ENCODE measurements around the gene MRNIP. TPM values are rescaled to one million over a fixed set of nuclear protein-coding genes. Genes with fewer than 3 reads are reported as not detected.

Gene MRNIP
- total RNA-seq, 2 donors from 2014 or later, result 23.4 to 34.8 TPM

DNA sequence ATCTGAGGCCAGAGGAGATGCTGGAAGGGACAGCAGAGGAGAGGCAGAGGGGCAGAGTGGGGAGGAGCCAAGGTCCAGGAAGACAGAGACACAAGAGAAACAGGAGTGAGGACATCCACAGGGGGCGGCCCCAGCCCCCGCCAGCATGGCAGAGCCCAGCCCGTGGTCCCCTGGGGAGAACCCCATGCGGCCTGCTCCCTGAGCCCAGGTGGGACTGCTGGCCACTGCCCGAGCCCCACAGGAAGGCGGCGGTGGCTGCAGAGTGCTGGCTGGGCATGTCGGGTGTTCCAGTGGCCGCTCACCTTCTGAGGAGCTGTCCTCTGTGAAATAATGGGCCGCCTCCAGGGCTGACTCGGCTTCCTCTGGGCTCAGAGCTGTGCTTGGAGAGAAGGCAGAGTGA is 8.9 kb upstream of the MRNIP start:
- Histone ChIP-seq H3K27ac (no peak overlapping the region), H3K4me1 (no peaks in the 10 kb centered on the region), H3K27me3 (no peaks in the 10 kb centered on the region), H3K4me3 (no peak overlapping the region), H3K36me3 (replicated peaks in 1 of 2; ENCODE audit: insufficient read depth in 1 of 2, low read depth in 2 of 2) (peaks cover 2 to 25% of the 10 kb centered on the region in 2 donors), H3K9me3 (no peaks in the 10 kb centered on the region)
- no peak for DNase-seq
- intact Hi-C loops (cut with DNase I), result no loop called here
- WGBS, 2 donors, result 90 to 100% methylated on average over 1 to 11 of the region's 11 CpGs
- no peak for ATAC-seq
- TF ChIP-seq, protein P1, sequence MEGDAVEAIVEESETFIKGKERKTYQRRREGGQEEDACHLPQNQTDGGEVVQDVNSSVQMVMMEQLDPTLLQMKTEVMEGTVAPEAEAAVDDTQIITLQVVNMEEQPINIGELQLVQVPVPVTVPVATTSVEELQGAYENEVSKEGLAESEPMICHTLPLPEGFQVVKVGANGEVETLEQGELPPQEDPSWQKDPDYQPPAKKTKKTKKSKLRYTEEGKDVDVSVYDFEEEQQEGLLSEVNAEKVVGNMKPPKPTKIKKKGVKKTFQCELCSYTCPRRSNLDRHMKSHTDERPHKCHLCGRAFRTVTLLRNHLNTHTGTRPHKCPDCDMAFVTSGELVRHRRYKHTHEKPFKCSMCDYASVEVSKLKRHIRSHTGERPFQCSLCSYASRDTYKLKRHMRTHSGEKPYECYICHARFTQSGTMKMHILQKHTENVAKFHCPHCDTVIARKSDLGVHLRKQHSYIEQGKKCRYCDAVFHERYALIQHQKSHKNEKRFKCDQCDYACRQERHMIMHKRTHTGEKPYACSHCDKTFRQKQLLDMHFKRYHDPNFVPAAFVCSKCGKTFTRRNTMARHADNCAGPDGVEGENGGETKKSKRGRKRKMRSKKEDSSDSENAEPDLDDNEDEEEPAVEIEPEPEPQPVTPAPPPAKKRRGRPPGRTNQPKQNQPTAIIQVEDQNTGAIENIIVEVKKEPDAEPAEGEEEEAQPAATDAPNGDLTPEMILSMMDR (IDR thresholded peaks at IDR 0.05), result no peak
- TF ChIP-seq POLR2A (IDR thresholded peaks at IDR 0.05), result no peak

DNA sequence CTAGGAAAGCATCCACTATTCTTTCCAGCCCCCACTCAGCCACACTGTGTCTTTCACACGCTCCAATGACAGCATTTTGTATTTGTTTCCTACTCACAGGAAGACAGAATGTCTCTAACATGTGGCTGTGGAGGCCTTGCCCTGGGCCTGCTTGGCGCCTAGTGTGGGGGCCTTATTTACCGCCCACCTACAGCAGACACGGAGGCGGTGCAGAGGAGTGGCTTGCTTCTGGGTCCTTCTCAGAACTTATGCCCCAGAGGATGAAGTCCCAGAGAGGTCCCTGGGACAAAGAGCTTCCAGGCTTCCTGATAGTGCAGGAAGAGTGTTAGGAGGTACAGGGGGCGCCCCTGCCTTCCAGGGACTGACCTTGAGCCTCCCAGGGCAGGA is 8.5 kb upstream of the MRNIP start:
- H3K4me1 ChIP-seq, result no peaks in the 10 kb centered on the region
- ATAC-seq (no peak), DNase-seq (no peak)
- no peaks in the 10 kb centered on the region for H3K9me3 ChIP-seq
- TF ChIP-seq, protein P1 (IDR thresholded peaks at IDR 0.05), result no peak
- no peak for TF ChIP-seq POLR2A (IDR thresholded peaks at IDR 0.05)
- WGBS, 2 donors, result 86 to 87% methylated on average over 5 to 6 of the region's 6 CpGs
- no peaks in the 10 kb centered on the region for H3K27me3 ChIP-seq
- intact Hi-C loops (cut with DNase I), result no loop called here
- H3K4me3 ChIP-seq, result no peak overlapping the region
- H3K27ac ChIP-seq, result no peak overlapping the region
- peaks cover 0 to 21% of the 10 kb centered on the region in 2 donors for H3K36me3 ChIP-seq (replicated peaks in 1 of 2; ENCODE audit: insufficient read depth in 1 of 2, low read depth in 2 of 2)

- no peak for ATAC-seq
- no peak overlapping the region for H3K27ac ChIP-seq
- peaks cover 0 to 21% of the 10 kb centered on the region in 2 donors for H3K36me3 ChIP-seq (replicated peaks in 1 of 2; ENCODE audit: insufficient read depth in 1 of 2, low read depth in 2 of 2)
- no peaks in the 10 kb centered on the region for H3K4me1 ChIP-seq
- WGBS, 2 donors, result 78 to 82% methylated on average over 18 to 21 of the region's 21 CpGs
- no peaks in the 10 kb centered on the region for H3K27me3 ChIP-seq
- H3K9me3 ChIP-seq, result no peaks in the 10 kb centered on the region
- TF ChIP-seq, protein P1 (IDR thresholded peaks at IDR 0.05), result no peak
- TF ChIP-seq POLR2A (IDR thresholded peaks at IDR 0.05), result no peak
- H3K4me3 ChIP-seq, result no peak overlapping the region
- intact Hi-C loops (cut with DNase I), result no loop called here
- DNase-seq, result no peak
Observed at GRCh38 chr5:179866241-179867078, 7.8 kb upstream of the MRNIP start.

- TF ChIP-seq POLR2A (IDR thresholded peaks at IDR 0.05), result no peak
- TF ChIP-seq, protein P1 (IDR thresholded peaks at IDR 0.05), result no peak
- DNase-seq (no peak), ATAC-seq (no peak)
- peaks cover 0 to 19% of the 10 kb centered on the region in 2 donors for H3K36me3 ChIP-seq (replicated peaks in 1 of 2; ENCODE audit: insufficient read depth in 1 of 2, low read depth in 2 of 2)
- WGBS, 2 donors, result 87 to 91% methylated on average over 9 to 15 of the region's 15 CpGs
- intact Hi-C loops (cut with DNase I), result no loop called here
- H3K4me3 ChIP-seq, result no peak overlapping the region
- H3K27ac ChIP-seq, result no peak overlapping the region
- no peaks in the 10 kb centered on the region for H3K27me3 ChIP-seq
- H3K9me3 ChIP-seq, result no peaks in the 10 kb centered on the region
- no peaks in the 10 kb centered on the region for H3K4me1 ChIP-seq
Observed at GRCh38 chr5:179865491-179866240, 7.0 kb upstream of the MRNIP start.

All from body of pancreas (tissue), 4 donors.